GM10847 (cell line): Measurements from ENCODE around the gene SYT13.

Experiments used
- POLR2A ChIP-seq: IDR thresholded peaks from 2 replicates; pipeline ENCODE4 v1.6.1; 2011; ENCODE audit not compliant: insufficient read length; ENCODE audit errors: extremely low read depth

The SYT13 gene

DNA sequence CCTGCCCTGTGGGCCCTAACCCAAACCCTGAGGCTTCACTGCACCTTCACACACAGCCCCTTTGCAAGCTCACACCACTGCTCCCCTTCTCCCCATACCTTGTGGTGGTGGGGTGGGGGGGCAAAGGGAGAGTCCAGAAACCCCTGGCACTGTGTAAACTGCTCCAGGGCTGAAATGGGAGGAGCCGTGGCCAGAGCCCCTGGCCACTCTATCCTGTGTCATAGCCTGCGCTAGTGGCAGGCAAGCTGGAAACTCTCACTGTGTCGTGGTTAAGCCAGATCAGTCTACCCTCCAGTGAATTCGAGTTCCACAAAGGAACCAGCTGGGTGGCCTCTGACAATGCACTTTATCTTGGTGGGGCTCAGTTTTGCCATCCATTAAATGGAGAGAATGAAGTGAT lies 8.4 kb upstream of the SYT13 start:
- TF ChIP-seq POLR2A: no peak

DNA sequence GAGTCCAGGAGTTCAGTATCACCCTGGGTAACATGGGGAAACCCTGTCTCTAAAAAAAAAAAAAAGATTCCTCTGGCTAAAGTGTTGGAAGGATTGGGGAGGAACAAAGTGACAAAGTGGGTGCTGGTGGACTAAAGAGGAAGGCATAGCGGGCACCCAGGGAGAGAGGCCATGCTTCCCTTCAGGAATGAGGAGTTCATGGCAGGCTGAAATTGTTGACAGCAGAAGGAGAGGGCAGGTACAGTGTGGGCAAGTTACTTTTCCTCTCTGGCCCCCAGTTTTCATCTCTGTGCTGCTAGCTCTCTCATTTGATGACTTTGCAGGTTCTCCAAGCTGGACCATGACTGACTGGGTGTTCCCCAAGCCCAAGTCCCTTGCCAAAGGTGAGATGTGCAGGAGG lies 4.4 kb upstream of the SYT13 start:
- no peak for TF ChIP-seq POLR2A

DNA sequence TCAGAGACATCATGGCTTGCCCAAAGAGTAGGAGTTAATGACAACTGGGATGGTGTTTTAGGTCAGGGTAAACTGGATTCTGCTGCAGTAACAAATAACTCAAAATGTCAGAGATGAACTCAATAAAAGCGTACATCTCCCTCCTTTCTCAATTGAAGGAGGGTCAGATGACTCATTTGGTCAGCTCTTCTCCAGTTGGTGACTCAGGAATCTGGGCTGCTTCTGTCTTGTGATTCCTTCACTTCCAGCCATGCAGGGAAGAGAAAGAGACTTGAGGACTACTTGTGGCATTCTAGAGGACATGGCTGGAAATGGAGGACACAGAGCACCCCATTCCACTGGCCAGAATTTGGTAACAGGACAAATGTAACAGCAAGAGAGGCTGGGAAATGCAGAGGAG lies 3.2 kb upstream of the SYT13 start:
- no peak for TF ChIP-seq POLR2A

DNA sequence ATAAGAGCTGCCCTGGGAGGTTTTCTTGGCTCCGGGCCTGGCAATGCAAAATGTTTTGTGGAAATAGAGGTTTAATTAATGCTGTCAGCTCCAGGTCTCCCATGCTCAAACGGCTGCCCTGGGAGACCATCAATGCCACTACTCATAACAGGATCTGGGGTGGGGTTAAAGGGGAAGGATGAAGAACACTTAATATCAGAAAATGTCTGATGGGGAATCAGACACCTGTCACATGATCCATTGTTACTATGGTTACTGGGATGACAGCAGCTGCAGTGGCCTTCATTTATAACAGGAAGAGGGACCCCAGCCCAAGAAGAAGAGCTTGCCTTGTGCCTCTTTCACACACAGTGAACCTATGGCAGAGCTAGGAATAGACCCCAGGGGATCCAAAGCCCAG lies 2.2 kb upstream of the SYT13 start:
- TF ChIP-seq POLR2A: no peak

GRCh38 chr11:45287316-45287903 lies 1.3 kb upstream of the SYT13 start:
- no peak for TF ChIP-seq POLR2A

DNA sequence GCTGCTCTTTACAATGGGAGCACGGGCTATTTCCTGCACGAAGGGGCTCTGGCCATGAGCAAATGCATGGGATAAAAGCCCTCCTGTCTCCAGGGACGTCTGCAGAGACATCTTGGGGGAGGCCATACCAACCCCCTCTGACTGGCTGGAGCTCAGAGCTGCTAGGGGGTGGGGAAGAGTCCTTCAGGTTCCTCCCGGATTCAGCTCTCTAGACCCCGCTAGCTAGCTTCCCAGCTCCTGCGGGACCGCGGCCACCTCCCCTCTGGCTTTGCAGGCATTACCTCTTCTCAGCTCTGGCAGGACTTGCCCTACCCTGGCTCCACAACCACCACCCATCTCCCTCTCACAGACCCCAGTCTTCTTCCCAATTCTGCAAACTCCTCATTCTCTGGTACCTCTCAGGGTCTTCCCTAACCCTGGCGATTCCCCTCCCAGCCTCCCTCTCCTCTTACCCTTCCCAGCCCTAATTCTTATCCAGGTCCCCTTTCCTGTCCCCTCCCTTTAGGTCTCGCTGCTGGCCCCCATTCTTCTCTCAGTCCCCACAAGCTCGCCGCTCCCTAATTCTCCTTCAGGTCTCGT lies 802 bp downstream of the SYT13 start:
- TF ChIP-seq POLR2A: no peak

DNA sequence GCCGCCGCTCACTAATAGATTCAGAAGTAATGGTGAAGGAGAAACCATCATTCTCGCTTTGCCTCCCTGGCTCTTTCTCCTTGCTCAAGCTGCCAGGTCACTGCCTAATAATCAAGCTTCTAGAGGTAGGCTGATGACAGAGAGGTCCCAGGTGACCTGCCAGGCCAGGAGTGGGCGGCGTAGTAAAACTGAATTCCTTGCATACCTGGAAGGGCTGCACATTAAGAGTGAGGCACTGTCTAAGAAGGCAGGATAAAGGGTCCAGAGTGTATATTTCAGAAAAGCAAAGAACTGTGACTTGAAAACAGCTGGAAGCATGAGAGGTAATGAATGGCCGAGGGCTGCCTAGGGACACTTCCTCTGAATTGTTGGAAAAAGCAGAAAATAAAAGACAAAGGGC lies 4.1 kb downstream of the SYT13 start:
- TF ChIP-seq POLR2A: no peak

- no peak for TF ChIP-seq POLR2A
Observed at GRCh38 chr11:45280449-45280848, 5.7 kb downstream of the SYT13 start.

DNA sequence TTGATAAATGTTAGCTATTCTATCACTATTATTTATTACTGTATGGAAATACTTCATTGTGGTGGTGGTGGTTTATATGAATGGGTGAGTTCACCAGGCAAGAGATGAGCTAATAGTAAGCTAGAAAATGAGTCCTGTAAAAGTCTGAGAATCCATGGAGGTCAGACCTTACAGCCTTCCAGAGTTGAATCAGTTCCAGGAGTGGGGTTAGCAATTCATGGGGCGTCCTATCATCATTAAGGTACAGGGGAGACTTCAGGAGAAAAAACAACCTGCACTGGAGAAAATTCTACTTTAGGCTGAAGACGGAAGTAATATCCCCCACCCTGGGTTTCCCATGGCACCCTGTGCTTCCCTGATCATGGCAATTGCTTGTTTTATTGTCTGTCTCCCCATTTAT lies 6.5 kb downstream of the SYT13 start:
- TF ChIP-seq POLR2A: no peak

DNA sequence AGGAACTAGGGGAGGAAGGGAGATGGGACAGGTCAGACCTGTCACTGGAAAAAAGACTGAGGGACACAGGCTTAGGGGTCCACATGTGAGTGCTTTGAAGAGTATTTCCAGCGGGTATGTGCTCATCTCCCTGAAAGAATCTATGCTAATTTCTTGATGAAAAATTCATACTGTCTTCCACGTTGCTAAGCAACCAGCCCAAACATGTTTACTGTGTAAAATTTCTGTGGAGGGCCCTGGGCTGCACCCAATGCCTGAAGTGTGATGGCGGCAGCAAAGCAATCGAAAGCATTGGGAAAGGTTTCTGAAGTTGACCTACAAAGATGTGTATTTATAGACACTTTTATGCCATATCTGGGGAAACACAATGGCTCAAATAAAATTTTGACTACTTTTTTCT lies 7.4 kb downstream of the SYT13 start:
- no peak for TF ChIP-seq POLR2A

DNA sequence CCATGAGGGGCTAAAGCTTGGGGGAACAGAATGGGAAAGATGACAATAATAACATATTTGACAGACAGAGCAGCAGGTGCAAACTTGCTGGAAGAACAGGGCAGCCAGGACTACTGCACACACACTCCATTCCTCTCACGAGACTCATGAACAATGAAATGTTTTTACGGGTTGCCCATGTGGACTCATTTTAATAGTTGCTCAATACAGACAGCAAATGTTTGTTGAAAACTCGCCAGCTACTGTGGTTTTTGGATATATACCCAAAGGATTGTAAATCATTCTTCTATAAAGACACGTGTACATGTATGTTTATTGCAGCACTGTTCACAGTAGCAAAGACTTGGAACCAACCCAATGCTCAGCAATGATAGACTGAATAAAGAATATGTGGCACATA lies 10.3 kb downstream of the SYT13 start:
- TF ChIP-seq POLR2A: no peak

DNA sequence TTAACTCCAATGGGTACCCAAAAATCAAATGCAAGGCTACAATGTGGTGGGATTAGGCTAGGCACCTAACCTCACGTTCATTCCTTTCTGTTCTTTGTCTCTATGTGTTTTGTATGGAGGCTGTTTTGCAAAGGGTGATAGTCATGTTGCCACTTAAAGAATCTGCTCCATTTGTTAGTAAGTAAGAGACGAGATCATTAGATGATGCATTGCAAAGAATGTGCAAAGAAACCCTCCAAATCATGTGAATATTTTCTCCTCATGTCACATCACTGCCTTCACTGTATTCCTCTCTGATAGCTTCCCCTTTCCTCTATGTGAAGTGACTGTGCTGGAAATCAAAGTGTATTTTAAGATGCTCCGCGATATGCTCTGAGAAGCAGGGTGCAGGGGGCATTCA lies 11.9 kb downstream of the SYT13 start:
- TF ChIP-seq POLR2A: no peak

GRCh38 chr11:45273509-45273908 lies 12.6 kb downstream of the SYT13 start:
- TF ChIP-seq POLR2A: no peak

DNA sequence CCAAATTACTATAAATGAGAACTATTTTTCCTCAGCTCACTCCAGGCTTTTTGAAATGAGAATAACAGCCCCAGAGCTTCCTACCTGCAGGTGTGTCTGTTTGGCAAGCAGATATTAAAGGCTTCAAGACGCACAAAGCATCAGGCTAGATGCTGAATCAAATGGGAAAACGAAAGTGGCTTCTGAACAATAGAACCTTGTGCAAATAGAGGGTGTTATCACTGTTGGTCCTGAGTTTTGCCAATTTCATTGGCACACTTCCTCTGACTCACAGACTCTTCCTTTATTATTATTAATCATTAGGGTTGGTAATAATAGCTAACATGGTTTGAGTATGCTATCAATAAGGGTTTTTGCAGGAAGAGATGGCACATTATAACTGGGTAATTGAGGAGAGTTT lies 13.4 kb downstream of the SYT13 start:
- TF ChIP-seq POLR2A: no peak

DNA sequence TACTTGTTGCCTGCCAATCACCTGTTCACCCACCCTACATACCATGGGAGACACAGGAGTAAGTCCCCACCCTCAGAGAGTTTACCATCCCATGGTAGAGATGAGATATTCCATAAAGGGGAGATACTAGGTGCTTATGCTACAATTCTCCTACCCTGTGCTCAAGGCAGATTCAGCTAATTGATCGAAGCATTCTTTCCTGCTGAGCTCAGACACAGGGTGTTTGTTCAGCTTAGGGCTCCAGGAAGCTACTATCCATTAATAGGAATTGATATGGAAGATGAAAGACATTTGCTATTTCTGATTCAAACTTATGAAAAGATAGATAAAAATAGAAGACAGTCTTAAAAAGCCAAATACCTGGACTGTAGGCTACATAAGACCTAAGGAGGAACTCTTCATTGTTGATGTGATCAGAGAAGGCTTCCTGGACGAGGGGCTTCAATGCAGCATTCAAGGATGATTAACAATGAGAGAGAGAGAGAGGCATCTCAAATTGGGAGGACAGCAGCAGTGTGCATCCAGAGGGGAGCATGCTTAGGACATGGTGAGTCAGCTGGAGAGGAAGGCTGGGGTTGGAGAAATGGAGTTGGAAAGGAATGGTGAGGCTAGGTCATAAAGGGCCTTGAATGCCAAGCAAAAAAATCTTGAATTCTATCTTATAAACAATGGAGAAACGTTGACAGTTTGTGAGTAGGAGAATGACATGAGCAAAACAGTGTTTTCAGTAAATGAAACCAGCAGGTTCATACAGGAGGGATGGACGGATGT lies 15.0 kb downstream of the SYT13 start:
- no peak for TF ChIP-seq POLR2A

- TF ChIP-seq POLR2A: no peak
Observed at GRCh38 chr11:45269678-45270077, 16.5 kb downstream of the SYT13 start.
